NCI-H774 (cell line): Measurements from ENCODE around the gene POGZ.

ENCODE experiments used
- DNase-seq: peaks from one replicate; lab custom pipeline; 2025; lab: John Stamatoyannopoulos, UW

The POGZ gene

GRCh38 chr1:151371370-151372057 lies 87.8 kb downstream of the POGZ start:
- DNase-seq: peak; percentile 77

- DNase-seq: no peak
Observed at GRCh38 chr1:151370211-151370911, 88.9 kb downstream of the POGZ start.

DNA sequence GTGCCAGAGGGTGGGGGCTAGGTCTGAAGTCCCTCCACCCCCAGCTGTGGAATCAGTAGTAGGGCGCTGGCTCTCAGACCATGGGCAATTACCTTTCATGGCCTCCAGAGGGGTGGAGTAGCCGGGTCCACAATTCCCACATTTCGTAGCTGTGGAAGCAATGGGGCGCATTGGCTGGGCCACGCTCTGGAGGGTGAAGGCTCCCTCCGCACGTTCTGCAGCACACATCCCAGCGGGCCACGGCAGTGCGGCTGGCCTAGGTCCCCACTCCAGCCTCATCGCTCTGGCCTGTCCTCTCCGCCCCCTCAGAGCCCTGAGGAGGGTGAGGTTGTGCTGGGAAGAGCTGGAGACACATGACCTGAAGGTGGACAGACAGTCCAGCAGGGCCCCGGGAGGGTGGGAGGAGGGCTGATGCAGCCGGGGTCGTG lies 89.7 kb downstream of the POGZ start:
- DNase-seq: no peak

DNA sequence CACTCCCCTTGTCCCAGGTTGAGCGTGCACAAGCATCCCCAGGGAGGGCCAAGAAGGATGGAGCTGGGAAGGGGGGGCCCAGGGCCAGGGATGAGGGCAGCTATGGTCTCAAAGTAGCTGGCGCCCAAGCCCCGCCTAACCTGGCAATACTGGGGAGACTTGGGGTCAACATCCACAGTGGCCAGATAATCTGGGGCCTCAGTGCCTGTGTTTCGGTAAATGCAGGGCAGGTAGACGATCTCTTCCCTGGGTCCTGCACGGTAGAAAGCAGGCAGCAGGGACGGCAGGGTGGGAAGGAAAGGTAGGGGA lies 90.0 kb downstream of the POGZ start:
- no peak for DNase-seq

GRCh38 chr1:151368393-151369301 lies 90.6 kb downstream of the POGZ start:
- peak; percentile 17 for DNase-seq

DNA sequence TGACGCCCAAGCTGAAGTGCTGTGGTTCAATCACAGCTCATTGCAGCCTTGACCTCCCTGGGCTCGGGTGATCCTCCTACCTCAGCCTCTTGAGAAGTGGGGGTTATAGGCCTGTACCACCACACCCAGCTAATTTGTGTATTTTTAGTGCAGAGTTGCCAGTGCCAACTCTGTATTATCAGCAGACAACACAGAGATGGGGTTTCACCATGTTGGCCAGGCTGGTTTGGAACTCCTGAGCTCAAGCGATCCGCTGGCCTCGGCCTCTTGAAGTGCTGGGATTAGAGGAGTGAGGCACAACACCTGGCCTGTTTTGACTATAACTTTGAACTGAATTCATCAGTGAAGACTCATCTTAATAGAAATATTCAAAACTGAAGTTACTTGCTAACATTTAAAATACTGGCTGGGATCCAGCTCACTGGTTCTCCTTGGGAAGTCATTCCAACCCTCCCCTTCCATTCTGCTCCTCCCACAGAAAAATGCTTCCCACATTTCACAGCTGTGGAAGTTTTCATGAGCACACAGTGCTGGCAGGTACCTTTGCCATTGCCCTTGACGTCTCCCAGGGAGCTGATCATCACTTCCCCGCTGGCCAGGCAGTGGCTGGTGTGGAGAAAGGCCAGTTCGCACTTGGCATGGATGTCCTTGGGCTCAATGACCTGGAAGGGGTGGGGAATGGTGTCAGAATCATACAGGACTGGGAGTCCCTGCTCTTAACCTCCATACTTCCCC lies 91.5 kb downstream of the POGZ start:
- DNase-seq: no peak

- DNase-seq: no peak
Observed at GRCh38 chr1:151364996-151365395, 94.3 kb downstream of the POGZ start.

DNA sequence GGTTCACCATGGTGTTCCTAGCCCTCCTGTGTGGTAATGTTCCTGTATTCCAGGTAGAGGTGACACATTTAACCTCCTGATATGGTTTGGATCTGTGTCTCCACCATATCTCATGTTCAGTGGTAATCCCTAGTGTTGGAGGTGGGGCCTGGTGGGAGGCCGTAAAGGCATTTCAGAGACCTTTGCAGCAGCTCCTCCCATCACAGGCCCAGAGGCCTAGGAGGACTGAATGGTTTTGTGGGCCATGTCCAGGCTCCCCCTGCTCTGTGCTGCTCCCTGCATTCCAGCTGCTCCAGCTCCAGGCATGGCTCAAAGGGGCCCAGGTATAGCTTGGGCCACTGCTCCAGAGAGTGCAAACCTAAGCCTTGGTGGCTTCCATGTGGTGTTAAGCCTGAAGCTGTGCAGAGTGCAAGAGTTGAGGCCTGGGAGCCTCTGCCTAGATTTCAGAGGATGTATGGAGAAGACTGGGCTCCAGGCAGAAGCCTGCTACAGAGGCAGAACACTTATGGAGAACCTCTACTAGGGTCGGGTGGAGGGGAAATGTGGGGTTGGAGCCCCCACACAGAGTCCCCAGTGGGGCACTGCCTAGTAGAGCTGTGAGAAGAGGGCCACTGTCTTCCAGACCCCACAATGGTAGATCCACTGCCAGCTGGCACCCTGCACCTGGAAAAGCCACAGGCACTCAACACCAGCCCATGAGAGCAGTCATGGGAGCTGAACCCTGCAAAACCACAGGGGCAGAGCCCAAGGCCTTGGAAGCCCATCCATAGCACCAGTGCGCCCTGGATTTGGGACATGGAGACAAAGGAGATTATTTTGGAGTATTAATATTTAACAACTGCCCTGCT lies 96.8 kb downstream of the POGZ start:
- DNase-seq: no peak

- no peak for DNase-seq
Observed at GRCh38 chr1:151361883-151362282, 97.4 kb downstream of the POGZ start.

GRCh38 chr1:151356696-151357095 lies 102.6 kb downstream of the POGZ start:
- no peak for DNase-seq
